Suppressor macrophage treated with lipopolysaccharide for 1 hour (primary cell): ENCODE results near the gene GTF2H4.
"Not testable (repeated sequence)": the region's sequence is repeated elsewhere in the genome, so short reads cannot be mapped to it uniquely, and the experiment has no call there.

Source experiments
- DNase-seq, 3 donors: peaks; one replicate each; pipeline ENCODE4 v3.0.0-alpha.2; 2020 to 2022

GTF2H4 gene

GRCh38 chr6:30926644-30927043, 18.6 kb downstream of the GTF2H4 start:
- no peak for DNase-seq

DNA sequence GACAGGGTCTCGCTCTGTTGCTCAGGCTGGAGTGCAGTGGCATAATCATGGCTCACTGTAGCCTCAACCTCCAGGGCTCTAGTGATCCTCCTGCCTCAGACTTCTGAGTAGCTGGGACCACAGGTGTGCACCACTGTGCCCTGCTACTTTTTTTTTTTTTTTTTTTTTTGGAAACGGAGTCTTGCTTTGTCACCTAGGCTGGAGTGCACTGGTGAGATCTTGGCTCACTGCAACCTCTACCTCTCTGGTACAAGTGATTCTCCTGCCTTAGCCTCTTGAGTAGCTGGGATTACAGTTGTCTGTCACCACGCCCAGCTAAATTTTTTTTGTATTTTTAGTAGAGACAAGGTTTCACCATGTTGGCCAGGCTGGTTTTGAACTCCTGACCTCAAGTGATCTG, 19.1 kb downstream of the GTF2H4 start:
- not testable (repeated sequence) for DNase-seq

DNA sequence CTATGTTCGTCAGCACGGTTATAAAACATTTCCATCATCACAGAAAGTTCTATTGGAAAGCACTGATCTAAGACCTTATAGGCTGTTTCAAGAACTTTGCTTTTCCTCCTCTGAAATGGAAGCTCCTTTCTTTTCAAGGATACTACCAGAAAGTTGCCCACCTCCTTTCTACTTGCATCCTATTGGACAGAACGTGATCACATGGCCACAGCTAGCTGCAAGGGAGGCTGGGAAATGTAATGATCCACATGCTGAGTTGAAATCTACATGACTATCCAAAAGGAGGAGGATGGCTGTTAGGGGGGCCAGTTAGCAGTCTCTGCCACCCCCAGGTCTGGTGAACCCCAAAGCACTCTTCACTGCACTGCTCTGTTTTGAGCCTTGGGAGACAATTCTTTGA, 20.7 kb downstream of the GTF2H4 start:
- DNase-seq, result no peak

GRCh38 chr6:30930506-30930905, 22.5 kb downstream of the GTF2H4 start:
- no peak for DNase-seq

GRCh38 chr6:30931272-30931671, 23.3 kb downstream of the GTF2H4 start:
- no peak for DNase-seq

DNA sequence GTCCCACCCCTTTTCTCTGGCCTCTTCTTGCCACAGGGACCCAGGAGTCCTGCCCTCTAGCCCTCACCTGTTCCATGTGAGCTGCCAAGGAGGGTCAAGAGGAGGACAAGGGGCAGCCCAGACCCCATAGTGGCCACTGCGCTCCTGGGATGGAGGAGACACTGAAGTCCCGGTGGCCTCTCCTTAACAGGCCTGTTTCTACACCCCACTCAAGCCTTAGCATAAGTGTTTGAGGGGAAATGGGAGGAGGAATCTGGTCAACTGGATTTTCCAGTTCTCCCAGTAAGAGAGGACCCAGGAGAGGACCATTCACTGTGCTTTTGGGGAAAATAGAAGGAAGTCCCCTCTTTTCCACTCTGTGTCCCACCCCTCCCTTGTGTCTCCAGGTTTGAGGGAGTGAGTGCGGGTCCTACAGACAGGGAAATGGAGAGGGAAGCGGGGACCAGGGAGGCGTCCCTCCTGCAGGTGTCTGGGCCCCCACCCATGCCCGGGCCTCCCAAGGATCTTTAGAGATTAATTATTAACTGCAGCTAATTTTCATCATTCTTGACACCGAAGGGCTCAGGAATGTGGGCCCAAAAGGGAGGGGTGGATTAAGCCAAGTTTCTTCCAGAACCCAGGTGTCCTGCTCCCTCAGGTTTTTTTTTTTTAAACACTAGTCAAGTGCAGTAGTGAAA, 24.1 kb downstream of the GTF2H4 start, which contains the start of gene SFTA2:
TSS of gene SFTA2 (minus strand) at position 202 of the 677 bp plus-strand sequence. CDS start at position 128, 74 bp downstream.
- no peak for DNase-seq

DNA sequence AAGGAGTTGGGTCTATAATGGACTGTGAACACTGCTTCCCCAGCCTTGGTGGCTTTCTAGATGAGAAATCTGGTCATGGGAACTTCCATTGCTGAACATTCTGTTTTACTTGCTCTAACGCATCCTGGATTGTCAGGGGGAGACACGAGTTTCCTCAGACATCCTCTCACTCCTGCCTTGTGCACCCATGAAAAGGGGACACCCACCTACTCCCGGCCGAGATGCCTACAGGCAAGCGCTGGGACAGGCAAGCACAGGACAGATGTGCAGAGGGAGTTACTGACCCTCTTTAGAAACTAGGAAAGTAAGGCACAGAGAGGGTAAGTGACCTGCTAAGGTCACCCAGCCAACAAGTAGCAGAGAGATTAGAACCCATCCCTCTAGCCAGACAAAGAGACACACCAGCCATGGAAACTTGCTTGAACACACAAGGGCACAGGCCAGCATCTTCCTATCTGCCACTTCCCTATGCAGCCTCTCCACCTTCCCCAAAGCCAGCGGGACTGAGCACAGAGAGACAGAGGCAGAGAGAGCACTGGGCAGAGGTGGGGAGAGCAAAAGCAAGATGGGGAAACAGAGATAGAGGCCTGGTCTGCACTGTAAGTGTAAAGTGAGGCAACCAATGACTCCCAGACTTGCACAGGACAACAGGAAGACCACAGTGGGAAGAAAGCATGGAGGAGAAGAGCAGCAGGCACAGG, 24.8 kb downstream of the GTF2H4 start:
- no peak for DNase-seq

DNA sequence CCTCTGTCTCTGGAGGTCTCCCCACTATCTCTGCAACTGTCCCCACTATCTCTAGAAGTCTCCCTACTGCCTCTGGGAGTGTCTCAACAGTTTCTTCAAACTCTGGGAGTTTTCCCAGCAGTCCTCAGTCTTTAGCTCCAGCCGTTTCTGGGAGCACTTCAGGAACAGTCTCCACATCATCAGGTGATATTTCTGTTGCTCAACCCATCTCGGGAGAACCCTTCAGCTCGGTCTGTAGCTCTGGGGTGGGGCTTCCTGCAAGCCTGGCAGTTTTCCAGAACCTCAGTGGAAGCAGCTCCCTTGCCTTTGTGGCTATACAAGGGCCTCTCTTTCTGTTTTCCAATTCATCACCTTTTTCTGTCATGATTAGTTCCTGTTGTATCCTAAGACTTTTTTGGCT, 27.0 kb downstream of the GTF2H4 start:
- DNase-seq, result no peak

DNA sequence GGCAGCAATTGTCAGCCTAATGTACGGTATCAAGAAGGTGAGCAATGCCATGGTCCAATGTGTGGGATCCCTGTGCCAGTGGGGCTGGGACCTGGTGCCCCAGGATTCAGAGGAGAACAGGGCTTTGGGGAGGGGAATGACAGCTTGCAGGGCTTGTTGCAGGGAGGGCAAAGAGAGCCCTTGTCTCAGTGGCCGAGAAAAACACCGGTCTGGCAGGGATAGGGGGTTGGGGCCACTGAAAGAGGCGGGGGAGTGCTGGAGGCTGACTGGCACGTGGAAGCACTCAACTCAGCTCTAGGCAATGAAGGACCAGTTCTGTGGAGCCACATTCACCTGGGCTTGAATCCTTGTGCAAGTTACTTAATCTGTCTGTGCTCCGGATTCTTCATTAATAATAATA, 29.3 kb downstream of the GTF2H4 start:
- no peak for DNase-seq

DNA sequence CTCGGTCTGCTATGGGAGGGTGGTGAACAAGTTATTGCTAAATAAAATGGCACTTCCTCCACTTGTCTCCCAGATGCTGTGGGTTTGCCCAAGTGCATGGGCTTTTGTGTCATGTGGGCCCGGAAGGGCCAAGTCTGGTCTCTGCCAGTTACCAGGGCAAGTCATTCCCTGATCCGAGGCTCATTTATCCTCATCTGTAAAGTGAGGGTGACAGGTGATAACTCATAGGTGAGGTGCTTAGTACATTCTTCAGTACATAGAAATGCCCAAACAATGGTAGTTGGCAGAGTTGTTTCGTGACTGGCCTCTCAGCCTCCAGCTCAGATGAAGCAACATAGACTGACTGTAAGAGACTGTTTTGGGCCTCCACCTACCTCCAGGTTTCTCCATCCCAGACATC, 30.7 kb downstream of the GTF2H4 start:
- no peak for DNase-seq

DNA sequence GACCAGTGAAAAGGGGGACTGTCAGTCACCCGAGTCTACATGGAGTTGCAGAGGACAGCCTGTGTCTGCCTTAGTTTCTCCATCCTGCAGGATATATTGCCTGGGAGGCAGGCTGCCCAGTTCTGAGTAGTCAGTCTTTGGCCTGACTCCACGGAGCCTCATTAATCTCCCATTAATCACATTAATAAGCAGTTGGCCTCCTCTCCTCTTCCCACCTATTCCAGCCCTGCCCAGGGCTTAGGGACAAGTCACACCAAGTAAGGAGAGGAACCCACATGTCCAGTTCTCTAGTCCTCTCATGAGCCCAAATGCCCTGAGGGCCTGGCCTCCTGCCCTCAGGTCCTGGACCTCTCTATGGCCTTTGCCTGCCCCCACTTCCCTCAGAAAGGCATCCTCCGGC, 31.5 kb downstream of the GTF2H4 start:
- DNase-seq, result no peak

DNA sequence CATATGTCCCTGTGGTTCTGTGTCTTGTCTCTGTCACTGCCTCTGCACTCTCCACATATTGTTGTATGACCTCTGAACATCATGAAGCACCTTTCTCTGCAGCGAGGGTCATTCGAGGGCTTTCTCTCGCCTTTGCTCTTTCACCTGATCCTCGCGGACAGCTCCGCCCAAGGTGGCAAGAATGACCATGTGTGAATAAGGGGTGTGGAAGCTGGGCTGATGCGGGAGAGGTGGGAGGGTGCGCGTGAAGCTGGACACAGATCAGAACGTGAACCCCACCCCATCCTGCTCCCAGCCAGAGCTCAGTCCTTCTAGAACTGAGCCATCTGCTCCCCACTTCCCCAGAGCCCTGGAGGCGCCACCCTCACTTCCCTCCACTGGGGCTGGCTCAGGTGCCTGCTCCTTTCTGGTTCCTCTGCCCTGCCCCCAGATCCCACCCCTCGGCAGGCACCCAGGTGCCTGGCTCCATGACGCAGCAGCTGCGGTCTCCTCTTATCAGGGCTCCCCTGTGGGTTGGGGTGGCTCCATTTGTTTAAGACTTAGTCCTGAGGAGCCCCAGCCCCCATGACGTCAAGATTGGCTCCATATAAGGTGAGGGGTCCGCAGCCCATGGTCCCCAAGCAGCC, 32.5 kb downstream of the GTF2H4 start, which contains the start of gene MUCL3:
TSS of gene MUCL3 (plus strand) at position 613 of the 626 bp plus-strand sequence. CDS start 27 bp downstream, outside the sequence.
- DNase-seq, result no peak

- peak; percentile 61 to 80 (median 69) for DNase-seq
Measured at GRCh38 chr6:30942338-30943060, 34.5 kb downstream of the GTF2H4 start.

DNA sequence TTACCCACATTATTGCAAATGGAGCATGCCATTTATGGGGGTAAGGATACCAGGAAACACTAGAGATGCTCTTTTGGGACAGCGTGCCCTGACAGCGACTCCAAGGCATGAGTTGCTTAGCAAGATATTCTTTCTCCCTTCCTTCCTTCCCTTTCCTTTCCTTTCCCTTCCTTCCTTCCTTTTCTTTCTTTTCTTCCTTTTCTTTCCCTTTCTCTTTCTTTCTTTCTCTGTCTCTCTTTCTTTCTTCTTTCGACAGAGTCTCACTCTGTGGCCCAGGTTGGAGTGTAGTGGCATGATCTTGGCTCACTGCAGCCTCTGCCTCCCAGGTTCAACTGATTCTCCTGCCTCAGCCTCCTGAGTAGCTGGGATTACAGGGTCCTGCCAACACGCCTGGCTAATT, 36.0 kb downstream of the GTF2H4 start:
- no peak for DNase-seq

- no peak for DNase-seq
Measured at GRCh38 chr6:30945281-30945680, 37.3 kb downstream of the GTF2H4 start.

DNA sequence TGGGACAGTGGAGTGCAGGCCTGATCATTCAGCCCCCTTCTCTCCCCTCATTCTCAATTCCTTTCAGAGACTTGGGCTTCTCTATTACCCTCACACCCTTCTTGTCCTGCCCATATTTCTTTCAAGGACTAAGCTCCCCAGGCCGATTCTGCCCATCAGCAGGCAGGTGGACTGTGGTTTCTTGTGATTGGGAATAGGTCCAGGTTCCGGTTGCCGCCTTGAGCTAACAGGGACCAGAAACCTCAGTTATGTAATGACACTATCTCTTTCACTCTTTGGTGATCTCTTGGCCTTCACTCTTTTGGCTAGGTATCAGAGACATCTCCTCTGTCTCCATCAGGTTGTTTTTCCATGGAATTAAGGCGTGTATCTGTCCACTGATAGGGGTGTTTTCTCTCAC, 39.2 kb downstream of the GTF2H4 start:
- DNase-seq, result no peak

GRCh38 chr6:30948811-30949210, 40.8 kb downstream of the GTF2H4 start:
- DNase-seq, result no peak

GRCh38 chr6:30951907-30952469, 44.0 kb downstream of the GTF2H4 start:
- peak in 1 of 3 donors; percentile 12 for DNase-seq

- peak in 1 of 3 donors; percentile 25 for DNase-seq
Measured at GRCh38 chr6:30954631-30955366, 46.8 kb downstream of the GTF2H4 start.

DNA sequence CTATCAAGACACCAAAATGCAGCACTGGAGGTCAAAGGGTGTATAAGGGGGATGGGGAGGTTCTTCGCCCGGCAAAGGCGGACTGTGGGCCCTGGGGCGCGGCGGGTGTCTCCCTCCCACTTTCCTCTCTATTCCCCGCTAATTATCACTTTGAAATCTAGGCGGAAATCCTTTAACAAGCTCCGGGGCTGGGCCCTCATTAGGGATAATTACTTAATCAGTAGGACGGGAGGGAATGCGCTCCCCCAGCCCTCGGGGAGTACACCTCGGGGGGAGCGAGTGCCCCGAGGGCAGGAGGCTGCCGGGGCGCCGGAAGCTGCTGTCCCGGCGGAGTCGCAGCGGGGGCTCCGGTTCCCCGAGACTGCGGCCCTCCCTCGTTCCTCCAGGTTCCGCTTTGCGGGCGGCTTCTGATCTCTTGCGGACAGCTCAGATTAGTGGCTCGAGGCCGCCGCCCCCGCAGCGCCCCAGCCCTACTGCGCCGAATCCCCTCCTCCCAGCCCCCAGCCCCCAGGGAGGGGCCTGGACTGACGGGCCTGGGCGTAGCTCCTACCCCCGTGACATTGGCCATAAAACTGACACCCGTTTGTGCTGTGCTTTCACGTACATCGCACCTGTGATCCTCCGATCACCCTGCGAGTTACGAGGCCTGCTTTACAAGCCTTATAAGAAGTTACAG, 47.5 kb downstream of the GTF2H4 start:
- peak; percentile 66 to 86 (median 75) for DNase-seq

DNA sequence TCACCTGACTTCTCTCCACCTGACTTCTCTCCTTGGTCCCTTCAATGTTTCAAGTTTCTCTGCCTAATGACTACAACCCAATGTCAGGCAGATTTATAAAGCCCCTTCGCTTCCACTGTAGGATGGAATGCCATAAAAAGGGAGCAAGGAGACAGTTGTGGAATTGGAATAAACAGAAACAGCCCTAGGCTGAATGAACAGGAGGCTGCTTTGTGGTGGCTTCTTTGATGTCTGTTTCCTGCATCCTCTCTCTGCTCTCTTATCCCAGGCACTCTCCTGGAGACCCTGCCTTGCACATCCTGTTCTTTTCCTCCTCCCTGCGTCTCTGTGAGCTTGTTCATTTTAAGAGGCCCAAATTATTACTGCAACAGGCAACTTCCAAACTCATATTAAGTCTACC, 49.7 kb downstream of the GTF2H4 start:
- DNase-seq, result no peak
